22Rv1 (cell line): ENCODE results near the gene MRPL54.

Experiments used
- H3K27ac ChIP-seq: fragments of 450-650 bp; 2 replicates; pipeline ENCODE4 v1.5.1; 2017
- ZFX ChIP-seq: fragments of 450-650 bp; IDR thresholded peaks from 2 replicates; pipeline ENCODE4 v1.6.1; 2017; ENCODE audit warnings: antibody characterized with exemption, borderline replicate concordance
- TF ChIP-seq, protein P1 (sequence below): fragments of 450-650 bp; IDR thresholded peaks from 2 replicates; pipeline ENCODE4 v1.5.1; 2017; ENCODE audit warnings: mild to moderate bottlenecking

Gene MRPL54

DNA sequence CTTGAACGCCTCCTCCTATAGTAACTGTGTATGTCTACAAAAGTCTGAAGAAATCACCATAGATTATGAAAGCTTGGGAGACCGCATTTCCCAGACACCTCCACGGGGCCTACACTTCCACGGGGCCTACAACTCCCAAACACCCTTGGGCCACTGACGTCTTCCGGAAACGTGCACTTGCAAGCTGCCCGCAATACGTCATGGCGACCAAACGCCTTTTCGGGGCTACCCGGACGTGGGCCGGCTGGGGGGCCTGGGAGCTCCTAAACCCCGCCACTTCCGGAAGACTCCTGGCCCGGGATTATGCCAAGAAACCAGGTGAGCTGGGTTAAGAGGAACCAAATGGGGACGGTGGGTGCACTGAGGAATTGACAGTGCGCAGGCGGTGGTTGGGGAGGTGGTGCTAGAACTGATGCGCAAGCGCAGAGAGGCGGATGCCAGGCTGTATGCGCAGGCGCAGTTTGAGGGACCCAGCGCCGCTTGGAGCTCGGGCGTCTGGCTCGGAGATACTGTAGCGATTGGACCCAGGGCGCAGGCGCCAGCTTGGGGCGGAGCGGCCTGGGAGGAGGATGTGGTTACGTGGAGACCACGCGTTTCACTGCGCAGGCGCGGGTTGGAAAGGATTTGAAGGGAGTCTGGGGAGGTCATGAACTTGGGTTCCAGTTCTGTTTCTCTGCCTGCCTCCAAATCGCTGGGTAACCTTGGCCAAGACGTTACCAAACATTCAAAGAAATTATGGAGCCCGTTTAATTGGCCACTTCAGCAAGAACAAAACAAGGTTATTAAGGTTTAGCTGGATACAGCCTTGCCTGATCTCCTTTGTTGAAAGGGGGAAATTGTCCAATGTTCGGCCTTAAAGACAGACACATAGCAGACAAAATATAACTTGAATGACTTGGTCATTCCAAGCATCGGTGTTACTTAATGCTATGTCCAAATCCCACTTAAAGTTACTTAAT, at the start of gene MRPL54:
MRPL54 (plus strand) TSS at position 182 of the 959 bp plus-strand sequence; CDS start at position 201, 19 bp downstream.
- H3K27ac ChIP-seq = peak within 1 kb of the TSS; percentile 92

GRCh38 chr19:3716147-3716668, 46.3 kb upstream of the MRPL54 start:
- no peak overlapping the region for H3K27ac ChIP-seq
- TF ChIP-seq ZFX = no peak
- TF ChIP-seq, protein P1, sequence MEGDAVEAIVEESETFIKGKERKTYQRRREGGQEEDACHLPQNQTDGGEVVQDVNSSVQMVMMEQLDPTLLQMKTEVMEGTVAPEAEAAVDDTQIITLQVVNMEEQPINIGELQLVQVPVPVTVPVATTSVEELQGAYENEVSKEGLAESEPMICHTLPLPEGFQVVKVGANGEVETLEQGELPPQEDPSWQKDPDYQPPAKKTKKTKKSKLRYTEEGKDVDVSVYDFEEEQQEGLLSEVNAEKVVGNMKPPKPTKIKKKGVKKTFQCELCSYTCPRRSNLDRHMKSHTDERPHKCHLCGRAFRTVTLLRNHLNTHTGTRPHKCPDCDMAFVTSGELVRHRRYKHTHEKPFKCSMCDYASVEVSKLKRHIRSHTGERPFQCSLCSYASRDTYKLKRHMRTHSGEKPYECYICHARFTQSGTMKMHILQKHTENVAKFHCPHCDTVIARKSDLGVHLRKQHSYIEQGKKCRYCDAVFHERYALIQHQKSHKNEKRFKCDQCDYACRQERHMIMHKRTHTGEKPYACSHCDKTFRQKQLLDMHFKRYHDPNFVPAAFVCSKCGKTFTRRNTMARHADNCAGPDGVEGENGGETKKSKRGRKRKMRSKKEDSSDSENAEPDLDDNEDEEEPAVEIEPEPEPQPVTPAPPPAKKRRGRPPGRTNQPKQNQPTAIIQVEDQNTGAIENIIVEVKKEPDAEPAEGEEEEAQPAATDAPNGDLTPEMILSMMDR = no peak

More for the DNA sequence above, at the start of gene MRPL54:
- no peak for TF ChIP-seq ZFX
- TF ChIP-seq, protein P1 = no peak

DNA sequence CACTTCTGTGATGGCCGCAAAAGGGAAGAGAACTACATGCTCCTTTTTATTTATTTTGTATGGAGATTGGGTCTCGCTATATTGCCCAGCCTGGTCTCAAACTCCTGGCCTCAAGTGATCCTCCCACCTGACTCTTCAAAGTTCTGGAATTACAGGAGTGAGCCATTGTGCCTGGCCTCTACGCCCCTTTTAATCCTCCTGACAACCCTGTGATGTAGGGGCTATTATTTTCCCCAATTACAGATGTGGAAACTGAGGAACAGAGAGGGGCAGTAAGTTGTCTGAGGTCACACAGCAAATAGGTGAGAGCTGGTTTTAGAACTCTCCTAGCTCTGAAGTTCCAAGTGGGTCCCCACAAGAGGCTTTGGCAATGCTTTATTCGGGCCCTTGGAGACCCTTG, 42.6 kb upstream of the MRPL54 start:
- TF ChIP-seq, protein P1 = no peak
- no peak for TF ChIP-seq ZFX
- no peak overlapping the region for H3K27ac ChIP-seq

DNA sequence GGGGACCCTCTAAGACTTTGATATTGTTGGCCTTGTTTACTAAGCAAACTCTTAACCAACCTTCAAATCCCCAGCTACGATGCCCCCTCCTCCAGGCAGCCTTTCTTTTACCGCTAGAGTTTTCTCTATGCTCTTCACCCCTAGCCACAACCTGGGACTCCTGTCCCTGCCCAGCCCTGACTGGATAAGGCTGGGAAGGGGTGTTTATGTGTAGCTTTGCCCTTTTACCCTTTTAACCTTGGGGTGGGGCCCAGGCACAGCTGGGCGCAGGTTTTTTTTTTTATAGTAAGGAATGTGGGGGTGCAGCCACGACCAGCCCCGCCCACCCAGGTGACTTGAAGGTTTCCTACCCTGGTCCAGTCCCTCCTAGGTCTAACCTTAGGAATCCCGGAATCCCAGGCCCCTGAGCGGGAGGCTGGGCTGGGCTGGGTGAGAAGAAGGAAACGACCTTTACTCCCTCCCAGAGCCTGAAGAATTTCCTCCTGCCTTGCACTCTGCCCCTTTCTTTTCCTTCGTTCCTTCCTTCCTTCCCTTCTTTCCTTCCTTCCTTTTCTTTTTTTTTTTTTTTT, 42.0 kb upstream of the MRPL54 start:
- TF ChIP-seq ZFX = no peak
- TF ChIP-seq, protein P1 = no peak
- peak overlapping the region; percentile 46 for H3K27ac ChIP-seq

DNA sequence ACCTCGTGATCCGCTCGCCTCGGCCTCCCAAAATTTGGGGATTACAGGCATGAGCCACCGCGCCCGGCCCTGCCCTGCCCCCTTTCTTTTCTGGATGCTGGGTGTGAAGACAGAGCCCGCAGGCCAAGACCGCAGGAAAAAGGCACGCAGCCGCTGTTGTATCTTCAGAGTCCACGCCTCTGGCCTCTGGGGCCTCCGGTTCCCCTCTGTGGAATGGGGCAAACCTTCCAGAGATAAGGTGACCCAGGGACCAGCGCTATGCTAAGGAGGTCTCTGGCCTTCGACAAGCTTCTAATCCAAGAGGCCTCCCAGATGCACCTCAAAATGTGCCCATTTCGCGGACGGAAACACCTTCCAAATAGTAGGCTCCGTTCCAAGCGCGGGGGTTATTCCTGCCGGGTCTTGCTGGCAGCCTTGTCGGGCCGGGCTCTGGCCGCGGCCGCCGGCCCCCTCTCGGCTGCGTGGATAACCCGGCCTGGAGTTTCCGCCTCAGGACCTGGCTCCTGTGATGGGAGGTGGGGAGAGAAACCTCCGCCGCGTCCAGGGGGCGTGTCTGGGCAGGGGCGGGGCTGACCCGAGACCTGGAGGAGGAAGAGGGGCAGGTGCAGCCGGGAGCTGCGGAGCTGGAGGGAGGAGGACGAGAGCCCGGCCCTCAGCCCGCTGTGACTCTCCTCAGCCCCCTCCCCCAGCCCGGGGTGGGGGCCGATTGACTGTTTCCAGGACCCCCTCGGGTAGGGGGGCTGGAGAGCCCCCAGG, 41.2 kb upstream of the MRPL54 start:
- TF ChIP-seq, protein P1 = no peak
- no peak for TF ChIP-seq ZFX
- H3K27ac ChIP-seq = peak overlapping the region; percentile 46

- TF ChIP-seq ZFX = no peak
- TF ChIP-seq, protein P1 = no peak
- H3K27ac ChIP-seq = peak overlapping the region; percentile 42
These were observed 40.5 kb upstream of the MRPL54 start for GRCh38 chr19:3721887-3722442.
